A673 (cell line): ENCODE measurements around the gene STYXL2. TPM values are rescaled to one million over a fixed set of nuclear protein-coding genes. Genes with fewer than 3 reads are reported as not detected.

Experiments
- BruUV-seq: library from RNA; stranded (reverse); fragments of 400-500 nt; replicated peaks from 2 replicates; lab custom pipeline; 2021; lab: Mats Ljungman, UMichigan
- CTCF ChIA-PET: fragments of 300-600 bp; sonication (Branson Sonifier 250); formaldehyde crosslinking; loops from one replicate; lab custom pipeline; 2022; ENCODE audit warnings: antibody characterized with exemption; lab: Charles Lee
- POLR2A ChIA-PET: fragments of 300-600 bp; sonication (Branson Sonifier 250); formaldehyde crosslinking; loops from one replicate; lab custom pipeline; 2022; ENCODE audit warnings: antibody characterized with exemption; ENCODE audit not compliant: low non-redundant PET; lab: Charles Lee
- DNase-seq: peaks from one replicate; pipeline ENCODE4 v3.0.0-alpha.2; 2015; ENCODE audit warnings: low spot score
- H3K27ac ChIP-seq: fragments of 200-600 bp; sonication (generic); 2 replicates; pipeline ENCODE4 v1.5.1; 2016; ENCODE audit warnings: mixed run types, low read depth, mild to moderate bottlenecking, mixed read lengths, antibody characterized with exemption, low read length; ENCODE audit not compliant: poor library complexity, severe bottlenecking
- H3K27me3 ChIP-seq: fragments of 200-600 bp; sonication (generic); replicated peaks from 2 replicates; pipeline ENCODE4 v1.6.1; 2017; ENCODE audit warnings: mixed run types, low read depth, mild to moderate bottlenecking, mixed read lengths, antibody characterized with exemption, low read length; ENCODE audit not compliant: insufficient read depth, poor library complexity
- H3K36me3 ChIP-seq: fragments of 200-600 bp; sonication (generic); 2 replicates; pipeline ENCODE4 v1.6.1; 2016; ENCODE audit warnings: mixed run types, mild to moderate bottlenecking, mixed read lengths, antibody characterized with exemption, low read length; ENCODE audit not compliant: insufficient read depth, poor library complexity, severe bottlenecking
- H3K4me1 ChIP-seq: fragments of 200-600 bp; sonication (generic); 2 replicates; pipeline ENCODE4 v1.6.1; 2017; ENCODE audit warnings: mixed run types, mild to moderate bottlenecking, mixed read lengths, antibody characterized with exemption, low read length; ENCODE audit not compliant: insufficient read depth, poor library complexity, severe bottlenecking
- H3K4me3 ChIP-seq: fragments of 200-600 bp; sonication (generic); 2 replicates; pipeline ENCODE4 v1.5.1; 2016; ENCODE audit warnings: low read depth, mixed run types, mild to moderate bottlenecking, mixed read lengths, low read length; ENCODE audit not compliant: poor library complexity, severe bottlenecking
- H3K9me3 ChIP-seq: fragments of 200-600 bp; sonication (generic); 2 replicates; pipeline ENCODE4 v1.6.1; 2016; ENCODE audit warnings: mixed run types, low read depth, mild to moderate bottlenecking, mixed read lengths, antibody characterized with exemption, low read length; ENCODE audit not compliant: poor library complexity, severe bottlenecking
- CTCF ChIP-seq: fragments of 300-800, 200-600 bp; sonication (generic); conservative IDR thresholded peaks from 2 replicates; pipeline ENCODE4 v1.5.1; 2017; ENCODE audit warnings: low read depth, mild to moderate bottlenecking, antibody characterized with exemption, low read length, moderate library complexity, mixed read lengths
- EZH2 ChIP-seq: fragments of 200-600 bp; sonication (generic); IDR thresholded peaks from 2 replicates; pipeline ENCODE4 v1.6.1; 2017; ENCODE audit warnings: borderline replicate concordance, low read depth, mild to moderate bottlenecking, mixed read lengths, antibody characterized with exemption, low read length; ENCODE audit not compliant: poor library complexity, severe bottlenecking
- intact Hi-C: fragments of 100-400 bp; cut with micrococcal nuclease; formaldehyde crosslinking; loops from one replicate; pipeline ENCODE4 v1.10.0; 2022; ENCODE audit not compliant: unreplicated experiment
- total RNA-seq: library from RNA; stranded (reverse); gene quantifications from 2 replicates; pipeline ENCODE4 v1.2.3, GENCODE V29; 2021

STYXL2 gene
- total RNA-seq, 1 experiment from 2014 or later, result not detected

GRCh38 chr1:167119696-167120095, 25.8 kb downstream of the STYXL2 start:
- H3K4me1 ChIP-seq, result peaks cover 23% of the 10 kb centered on the region
- intact Hi-C loops, result no loop called here
- TF ChIP-seq EZH2 (no peak), CTCF (no peak)
- ChIA-PET POLR2A (no interaction called here), CTCF (no interaction called here)
- no peak overlapping the region for H3K4me3 ChIP-seq
- H3K27me3 ChIP-seq, result no peaks in the 10 kb centered on the region
- no peak overlapping the region for H3K27ac ChIP-seq
- no peaks in the 10 kb centered on the region for H3K36me3 ChIP-seq
- H3K9me3 ChIP-seq, result no peaks in the 10 kb centered on the region
- BruUV-seq, result no TSS peak
- no peak for DNase-seq

- TF ChIP-seq CTCF (no peak), EZH2 (no peak)
- no peaks in the 10 kb centered on the region for H3K36me3 ChIP-seq
- no TSS peak for BruUV-seq
- H3K4me1 ChIP-seq, result peaks cover 23% of the 10 kb centered on the region
- H3K9me3 ChIP-seq, result no peaks in the 10 kb centered on the region
- ChIA-PET CTCF (no interaction called here), POLR2A (no interaction called here)
- intact Hi-C loops, result no loop called here
- H3K27ac ChIP-seq, result peak overlapping the region; percentile 0
- DNase-seq, result no peak
- H3K27me3 ChIP-seq, result no peaks in the 10 kb centered on the region
- H3K4me3 ChIP-seq, result peak overlapping the region; percentile 49
Measured at GRCh38 chr1:167120899-167121298, 27.0 kb downstream of the STYXL2 start.

- CTCF ChIA-PET, result no interaction called here
- Histone ChIP-seq H3K27me3 (no peaks in the 10 kb centered on the region), H3K4me1 (peaks cover 23% of the 10 kb centered on the region), H3K4me3 (peak overlapping the region; percentile 49), H3K27ac (peak overlapping the region; percentile 0), H3K9me3 (no peaks in the 10 kb centered on the region), H3K36me3 (no peaks in the 10 kb centered on the region)
- BruUV-seq, result no TSS peak
- intact Hi-C loops, result no loop called here
- POLR2A ChIA-PET, result no interaction called here
- peak; percentile 92 for DNase-seq
- TF ChIP-seq EZH2 (no peak), CTCF (no peak)
Measured at GRCh38 chr1:167121375-167122120, 27.7 kb downstream of the STYXL2 start.
